Measurements from ENCODE around the gene ZNF783.
"Not testable (repeated sequence)": the region's sequence is repeated elsewhere in the genome, so short reads cannot be mapped to it uniquely, and the experiment has no call there.

ZNF783 gene

DNA sequence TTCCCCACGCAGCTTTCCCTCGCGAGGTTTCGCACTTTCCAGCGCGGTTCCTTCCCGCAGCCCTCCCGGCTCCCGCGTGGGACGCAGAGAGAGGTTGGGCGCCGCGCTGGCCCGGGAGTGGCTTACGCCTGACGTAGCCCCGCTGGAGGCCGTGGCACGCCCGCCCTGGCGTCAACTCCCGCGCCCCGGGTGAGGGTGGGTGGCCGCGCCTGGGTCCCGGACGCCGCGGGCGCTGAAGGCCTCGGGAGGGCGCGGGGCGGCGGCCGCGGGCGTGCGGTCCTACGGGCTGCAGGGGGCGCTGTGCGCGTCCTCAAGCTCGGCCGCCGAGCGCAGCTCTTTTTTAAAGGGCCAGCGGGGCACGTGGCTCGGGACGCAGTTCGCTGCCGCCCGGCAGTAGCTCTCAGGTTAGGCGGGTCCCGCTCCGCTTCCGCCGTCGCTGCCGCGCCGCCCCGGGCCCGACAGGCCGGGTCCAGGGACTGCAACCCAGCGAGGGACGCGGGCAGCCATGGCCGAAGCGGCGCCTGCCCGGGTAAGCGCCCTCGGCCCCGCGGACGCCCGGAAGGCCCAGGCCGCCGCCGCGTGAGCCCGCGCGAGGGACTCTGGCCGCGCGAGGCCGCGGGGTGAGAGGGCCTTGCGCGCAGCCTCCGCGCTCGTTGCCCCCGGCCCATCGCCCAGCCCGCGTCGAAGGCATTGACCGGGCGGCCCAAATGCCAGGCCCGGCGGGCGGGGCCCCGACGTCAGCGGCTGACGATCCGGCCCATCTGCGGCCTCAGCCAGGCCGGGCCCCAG, at the start of gene ZNF783:
TSS of gene ZNF783 (plus strand) at position 368 of the 789 bp plus-strand sequence. CDS start at position 506, 138 bp downstream.
- Mint-ChIP-seq H3K4me1 (ENCODE audit: low read depth) (peaks cover 18% of the 10 kb centered on the region), H3K4me3 (peak within 1 kb of the TSS; percentile 82), H3K27ac (peak within 1 kb of the TSS; percentile 85), H3K27me3 (ENCODE audit: low read depth) (no peaks in the 10 kb centered on the region), H3K36me3 (ENCODE audit: low read depth) (peaks cover 15% of the 10 kb centered on the region), H3K9me3 (no peaks in the 10 kb centered on the region)

DNA sequence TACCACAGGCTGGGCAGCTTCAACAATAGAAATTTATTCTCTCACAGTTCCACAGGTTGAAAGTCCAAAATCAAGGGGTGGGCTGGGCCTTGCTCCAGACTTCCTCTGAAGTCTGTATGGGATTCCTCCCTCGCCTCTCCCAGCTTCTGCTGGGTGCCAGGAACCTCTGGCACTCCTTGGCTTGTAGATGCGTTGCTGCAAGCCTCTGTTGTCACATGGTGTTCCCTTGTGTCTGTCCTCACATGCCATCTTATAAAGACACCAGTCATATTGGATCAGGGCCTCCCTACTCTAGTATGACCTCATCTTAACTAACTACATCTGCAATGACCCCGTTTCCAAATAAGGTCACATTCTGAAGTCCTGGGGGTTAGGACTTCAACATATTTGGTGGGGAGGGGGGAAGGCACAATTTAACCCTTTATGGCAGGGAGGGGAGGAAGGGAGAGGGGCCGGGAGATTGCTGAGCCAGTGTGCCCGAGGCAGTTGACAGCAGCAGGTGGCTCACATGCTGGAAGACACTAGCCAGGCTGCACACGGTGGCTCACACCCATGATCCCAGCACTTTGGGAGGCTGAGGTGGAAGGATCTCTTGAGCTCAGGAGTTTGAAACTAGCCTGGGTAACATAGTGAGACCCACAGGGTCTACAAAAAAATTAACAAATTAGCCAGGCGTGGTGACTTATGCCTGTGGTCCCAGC, 47.8 kb upstream of the ZNF783 start:
- no peaks in the 10 kb centered on the region for H3K27me3 Mint-ChIP-seq (ENCODE audit: low read depth)
- no peak overlapping the region for H3K27ac Mint-ChIP-seq
- H3K4me3 Mint-ChIP-seq = no peak overlapping the region
- H3K9me3 Mint-ChIP-seq = no peaks in the 10 kb centered on the region
- peaks cover 49% of the 10 kb centered on the region for H3K36me3 Mint-ChIP-seq (ENCODE audit: low read depth)
- H3K4me1 Mint-ChIP-seq (ENCODE audit: low read depth) = peaks cover 9% of the 10 kb centered on the region

DNA sequence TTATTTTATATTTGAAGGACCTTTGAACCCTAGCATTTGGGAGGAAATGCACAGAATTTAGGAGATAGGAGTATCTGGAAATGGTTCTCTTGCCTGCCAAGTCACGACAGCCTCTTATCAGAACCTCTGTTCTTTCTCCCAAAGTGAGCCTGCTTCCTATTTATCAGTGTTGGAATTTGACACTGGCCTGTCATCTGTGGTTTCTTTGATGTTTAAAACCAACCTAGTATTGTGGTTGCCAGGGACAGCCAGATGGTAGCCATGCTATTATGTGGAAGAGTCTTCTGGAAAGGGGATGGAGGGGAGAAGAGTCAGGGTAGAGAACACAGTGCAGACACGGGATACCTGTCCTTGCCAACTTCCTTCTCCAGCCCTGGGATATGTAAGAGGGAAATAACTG, 45.6 kb upstream of the ZNF783 start:
- no peaks in the 10 kb centered on the region for H3K9me3 Mint-ChIP-seq
- peaks cover 47% of the 10 kb centered on the region for H3K36me3 Mint-ChIP-seq (ENCODE audit: low read depth)
- H3K4me3 Mint-ChIP-seq = no peak overlapping the region
- H3K4me1 Mint-ChIP-seq (ENCODE audit: low read depth) = no peaks in the 10 kb centered on the region
- no peak overlapping the region for H3K27ac Mint-ChIP-seq
- no peaks in the 10 kb centered on the region for H3K27me3 Mint-ChIP-seq (ENCODE audit: low read depth)

DNA sequence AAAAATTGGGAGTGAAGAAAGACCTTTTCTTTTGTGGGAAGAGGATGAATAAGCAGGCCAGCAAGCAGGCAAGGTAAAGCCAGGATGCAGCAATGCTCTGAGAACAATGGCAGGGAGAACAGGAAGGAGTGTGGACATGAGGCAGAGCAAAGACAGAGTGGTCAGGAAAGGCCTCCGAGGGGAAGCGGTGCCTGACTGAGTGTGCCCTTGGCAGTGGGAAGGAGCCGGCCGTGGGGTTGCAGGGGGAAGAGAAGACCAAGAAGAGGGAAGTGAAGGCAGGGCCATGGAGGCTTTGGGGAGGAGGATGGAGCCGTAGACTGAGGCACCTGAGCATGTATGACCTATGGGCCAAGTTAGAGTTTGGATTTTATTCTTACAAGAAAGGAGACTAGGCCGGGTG, 44.4 kb upstream of the ZNF783 start:
- H3K27me3 Mint-ChIP-seq (ENCODE audit: low read depth) = no peaks in the 10 kb centered on the region

DNA sequence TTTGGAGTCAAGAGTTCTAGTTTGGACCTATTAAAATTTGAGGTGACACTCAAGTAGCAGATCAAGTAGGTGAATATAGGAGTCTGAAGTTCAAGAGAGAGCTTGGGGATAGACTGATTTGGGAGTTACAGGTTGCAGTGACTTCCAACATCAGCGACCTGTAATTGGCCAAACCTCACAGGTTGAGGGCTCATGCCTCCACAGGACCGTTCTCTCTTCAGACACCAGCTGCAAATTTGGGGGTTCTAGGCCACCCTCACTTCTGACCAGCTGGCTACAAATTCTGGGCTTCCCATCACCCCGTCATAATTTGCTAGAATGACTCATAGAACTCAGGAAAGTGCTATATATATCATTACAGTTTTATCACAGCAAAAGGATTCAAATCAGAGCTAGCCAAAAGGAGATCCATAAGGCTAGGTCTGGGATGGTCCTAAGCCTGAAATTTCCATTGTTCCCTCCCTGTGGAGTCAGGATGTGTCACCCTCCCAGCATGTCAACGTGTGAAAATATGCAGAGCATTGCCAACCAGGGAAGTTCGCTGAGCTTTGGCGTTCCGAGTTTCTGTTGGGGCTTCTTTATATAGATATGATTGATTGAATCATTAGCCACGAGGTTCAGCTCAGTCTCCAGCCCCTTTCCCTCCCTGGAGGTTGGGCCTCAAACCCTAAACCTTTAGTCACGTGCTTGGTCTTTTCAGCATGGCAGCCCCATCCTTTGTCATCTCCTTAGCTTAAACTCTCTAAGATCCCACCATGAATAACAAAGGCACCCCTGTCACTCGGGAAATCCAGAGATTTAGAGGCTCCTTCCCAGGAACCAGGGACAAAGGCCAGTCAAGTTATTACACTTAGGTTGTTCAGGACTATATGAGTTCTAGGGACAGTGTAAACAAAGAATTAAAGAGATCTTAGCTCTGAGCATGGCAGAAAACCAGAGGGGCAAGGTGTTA, 43.3 kb upstream of the ZNF783 start:
- no peak overlapping the region for H3K4me3 Mint-ChIP-seq
- H3K4me1 Mint-ChIP-seq (ENCODE audit: low read depth) = no peaks in the 10 kb centered on the region
- no peaks in the 10 kb centered on the region for H3K27me3 Mint-ChIP-seq (ENCODE audit: low read depth)
- peaks cover 42% of the 10 kb centered on the region for H3K36me3 Mint-ChIP-seq (ENCODE audit: low read depth)
- no peak overlapping the region for H3K27ac Mint-ChIP-seq
- H3K9me3 Mint-ChIP-seq = no peaks in the 10 kb centered on the region

More for the DNA sequence above, 44.4 kb upstream of the ZNF783 start:
- H3K9me3 Mint-ChIP-seq = no peaks in the 10 kb centered on the region
- peaks cover 45% of the 10 kb centered on the region for H3K36me3 Mint-ChIP-seq (ENCODE audit: low read depth)
- H3K4me1 Mint-ChIP-seq (ENCODE audit: low read depth) = no peaks in the 10 kb centered on the region
- no peak overlapping the region for H3K4me3 Mint-ChIP-seq
- H3K27ac Mint-ChIP-seq = no peak overlapping the region

DNA sequence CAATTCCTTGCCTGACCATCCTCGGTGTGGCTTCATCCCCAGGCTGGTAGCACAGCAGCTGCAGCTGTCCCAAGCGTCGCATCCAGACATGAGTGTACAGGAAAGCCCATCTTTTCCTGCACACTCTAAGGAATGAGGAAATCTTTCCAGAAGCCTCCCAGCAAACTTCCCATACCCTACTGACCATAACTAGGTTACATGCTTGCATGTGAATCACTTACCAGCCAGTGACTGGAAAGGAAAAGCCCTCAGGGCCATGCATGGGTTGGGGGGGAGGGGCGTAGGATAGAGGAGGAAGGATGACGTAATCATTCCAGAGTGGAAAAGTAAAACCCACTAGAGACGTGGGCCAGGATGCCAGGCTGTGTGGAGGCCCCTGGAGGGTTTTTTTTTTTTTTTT, 41.5 kb upstream of the ZNF783 start:
- Mint-ChIP-seq H3K27ac (no peak overlapping the region), H3K4me1 (ENCODE audit: low read depth) (no peaks in the 10 kb centered on the region), H3K27me3 (ENCODE audit: low read depth) (no peaks in the 10 kb centered on the region), H3K9me3 (no peaks in the 10 kb centered on the region), H3K36me3 (ENCODE audit: low read depth) (peaks cover 40% of the 10 kb centered on the region), H3K4me3 (no peak overlapping the region)

DNA sequence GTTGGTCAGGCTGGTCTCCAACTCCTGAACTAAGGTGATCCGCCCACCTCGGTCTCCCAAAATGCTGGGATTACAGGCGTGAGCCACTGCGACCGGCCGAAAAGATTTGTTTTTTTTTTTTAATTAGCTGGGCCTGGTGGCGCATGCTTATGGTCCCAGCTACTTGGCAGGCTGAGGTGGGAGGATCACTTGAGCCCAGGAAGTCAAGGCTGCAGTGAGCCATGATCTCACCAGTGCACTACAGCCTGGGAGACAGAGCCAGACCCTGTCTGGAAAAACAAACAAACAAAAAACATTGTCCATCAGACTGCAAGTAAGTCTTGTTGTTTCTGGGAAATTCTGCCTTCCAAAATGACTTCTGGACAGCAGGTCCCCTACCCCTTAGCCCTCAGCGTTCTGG, 38.8 kb upstream of the ZNF783 start:
- no peaks in the 10 kb centered on the region for H3K9me3 Mint-ChIP-seq
- H3K27me3 Mint-ChIP-seq (ENCODE audit: low read depth) = no peaks in the 10 kb centered on the region
- no peak overlapping the region for H3K27ac Mint-ChIP-seq
- H3K4me3 Mint-ChIP-seq = no peak overlapping the region
- peaks cover 29% of the 10 kb centered on the region for H3K36me3 Mint-ChIP-seq (ENCODE audit: low read depth)
- H3K4me1 Mint-ChIP-seq (ENCODE audit: low read depth) = no peaks in the 10 kb centered on the region

DNA sequence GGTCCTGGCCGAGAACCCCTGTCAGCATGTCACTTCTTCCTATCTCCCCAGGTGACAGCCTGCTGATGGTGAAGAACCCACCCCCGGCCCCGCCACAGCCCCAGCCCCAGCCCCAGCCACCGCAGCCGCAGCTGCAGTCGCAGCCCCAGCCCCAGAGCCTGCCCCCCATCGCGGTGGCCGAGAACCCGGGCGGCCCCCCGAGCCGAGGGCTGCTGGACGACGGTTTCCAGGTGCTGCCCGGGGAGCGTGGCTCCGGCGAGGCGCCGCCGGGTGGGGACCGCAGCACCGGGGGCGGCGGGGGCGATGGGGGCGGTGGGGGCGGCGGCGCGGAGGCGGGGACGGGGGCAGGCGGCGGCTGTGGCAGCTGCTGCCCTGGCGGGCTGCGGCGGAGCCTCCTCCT, 38.2 kb upstream of the ZNF783 start:
- Mint-ChIP-seq H3K4me3 (no peak overlapping the region), H3K9me3 (no peaks in the 10 kb centered on the region), H3K27me3 (ENCODE audit: low read depth) (no peaks in the 10 kb centered on the region), H3K4me1 (ENCODE audit: low read depth) (no peaks in the 10 kb centered on the region), H3K27ac (no peak overlapping the region), H3K36me3 (ENCODE audit: low read depth) (peaks cover 25% of the 10 kb centered on the region)

DNA sequence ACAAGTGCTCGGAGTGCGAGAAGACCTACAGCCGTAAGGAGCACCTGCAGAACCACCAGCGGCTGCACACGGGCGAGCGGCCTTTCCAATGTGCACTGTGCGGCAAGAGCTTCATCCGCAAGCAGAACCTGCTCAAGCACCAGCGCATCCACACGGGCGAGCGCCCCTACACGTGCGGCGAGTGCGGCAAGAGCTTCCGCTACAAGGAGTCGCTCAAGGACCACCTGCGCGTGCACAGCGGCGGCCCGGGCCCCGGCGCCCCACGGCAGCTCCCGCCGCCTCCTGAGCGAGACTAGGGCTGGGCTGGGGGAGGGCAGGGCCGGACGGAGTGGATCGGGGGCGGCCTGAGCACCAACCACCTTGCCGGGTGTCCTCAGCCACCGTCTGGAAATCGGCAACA, 37.6 kb upstream of the ZNF783 start:
- Mint-ChIP-seq H3K27ac (no peak overlapping the region), H3K4me1 (ENCODE audit: low read depth) (no peaks in the 10 kb centered on the region), H3K27me3 (ENCODE audit: low read depth) (no peaks in the 10 kb centered on the region), H3K36me3 (ENCODE audit: low read depth) (peaks cover 20% of the 10 kb centered on the region), H3K4me3 (no peak overlapping the region), H3K9me3 (no peaks in the 10 kb centered on the region)

DNA sequence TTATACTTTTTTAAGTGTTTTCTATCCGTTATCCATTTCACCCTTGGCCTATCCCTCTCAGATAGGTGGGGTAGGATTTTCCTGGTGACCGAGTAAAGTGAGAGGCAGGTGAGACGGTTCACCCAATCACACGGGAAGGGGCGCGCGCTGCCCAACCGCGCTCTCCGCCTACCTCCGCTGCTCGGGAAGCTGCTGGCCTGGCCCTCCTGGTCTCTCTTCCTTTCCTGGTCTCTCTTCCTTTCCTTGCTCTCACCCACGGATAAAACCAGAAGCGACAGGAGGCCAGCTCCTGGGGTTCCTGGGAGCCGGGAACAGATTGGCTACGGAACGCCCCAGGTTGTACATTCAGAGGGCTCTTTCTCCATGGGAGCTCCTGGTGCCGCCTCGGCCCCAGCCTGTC, 36.9 kb upstream of the ZNF783 start:
- H3K9me3 Mint-ChIP-seq = no peaks in the 10 kb centered on the region
- H3K36me3 Mint-ChIP-seq (ENCODE audit: low read depth) = peaks cover 15% of the 10 kb centered on the region
- no peak overlapping the region for H3K4me3 Mint-ChIP-seq
- no peaks in the 10 kb centered on the region for H3K27me3 Mint-ChIP-seq (ENCODE audit: low read depth)
- H3K4me1 Mint-ChIP-seq (ENCODE audit: low read depth) = no peaks in the 10 kb centered on the region
- H3K27ac Mint-ChIP-seq = no peak overlapping the region

DNA sequence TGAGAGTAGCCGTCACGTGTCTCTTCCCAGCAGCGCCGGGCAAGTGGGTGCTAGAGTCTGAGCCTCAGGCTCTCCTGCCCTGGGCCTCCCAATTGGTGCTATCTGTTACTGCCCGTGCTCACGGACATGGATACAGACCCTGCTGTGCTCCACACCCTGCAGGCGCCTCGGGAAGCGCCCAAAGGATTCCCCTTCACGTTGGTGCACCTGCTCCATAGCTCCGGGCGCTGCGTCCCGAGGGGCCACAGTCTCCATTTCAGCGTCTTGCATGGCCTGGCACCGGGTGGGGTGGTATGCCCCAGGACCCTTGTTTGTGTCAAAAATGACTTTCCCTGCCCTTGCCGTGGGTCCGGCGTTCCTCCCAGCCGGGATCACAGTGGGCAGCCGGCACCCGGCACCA, 36.3 kb upstream of the ZNF783 start:
- peaks cover 15% of the 10 kb centered on the region for H3K36me3 Mint-ChIP-seq (ENCODE audit: low read depth)

DNA sequence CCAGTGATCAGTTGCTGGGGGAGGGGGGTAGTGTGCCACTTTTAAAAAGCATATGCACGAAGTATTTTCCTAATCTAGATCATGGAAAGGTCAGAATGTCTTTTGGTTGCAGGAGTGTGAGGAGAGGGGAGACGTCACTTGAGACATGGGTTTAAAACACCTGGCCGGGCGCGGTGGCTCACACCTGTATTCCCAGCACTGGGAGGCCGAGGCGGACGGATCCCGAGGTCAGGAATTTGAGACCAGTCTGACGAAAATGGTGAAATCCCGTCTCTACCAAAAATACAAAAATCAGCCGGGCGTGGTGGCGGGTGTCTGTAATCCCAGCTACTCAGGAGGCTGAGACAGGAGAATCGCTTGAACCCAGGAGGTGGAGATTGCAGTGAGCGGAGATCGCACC, 35.6 kb upstream of the ZNF783 start:
- H3K27me3 Mint-ChIP-seq (ENCODE audit: low read depth); H3K4me3 Mint-ChIP-seq; H3K4me1 Mint-ChIP-seq (ENCODE audit: low read depth); H3K27ac Mint-ChIP-seq; H3K9me3 Mint-ChIP-seq: not testable (repeated sequence)
- peaks cover 11% of the 10 kb centered on the region for H3K36me3 Mint-ChIP-seq (ENCODE audit: low read depth)

More for the DNA sequence above, 36.3 kb upstream of the ZNF783 start:
- no peak overlapping the region for H3K27ac Mint-ChIP-seq
- H3K4me3 Mint-ChIP-seq = no peak overlapping the region
- H3K9me3 Mint-ChIP-seq = no peaks in the 10 kb centered on the region
- no peaks in the 10 kb centered on the region for H3K27me3 Mint-ChIP-seq (ENCODE audit: low read depth)
- no peaks in the 10 kb centered on the region for H3K4me1 Mint-ChIP-seq (ENCODE audit: low read depth)

DNA sequence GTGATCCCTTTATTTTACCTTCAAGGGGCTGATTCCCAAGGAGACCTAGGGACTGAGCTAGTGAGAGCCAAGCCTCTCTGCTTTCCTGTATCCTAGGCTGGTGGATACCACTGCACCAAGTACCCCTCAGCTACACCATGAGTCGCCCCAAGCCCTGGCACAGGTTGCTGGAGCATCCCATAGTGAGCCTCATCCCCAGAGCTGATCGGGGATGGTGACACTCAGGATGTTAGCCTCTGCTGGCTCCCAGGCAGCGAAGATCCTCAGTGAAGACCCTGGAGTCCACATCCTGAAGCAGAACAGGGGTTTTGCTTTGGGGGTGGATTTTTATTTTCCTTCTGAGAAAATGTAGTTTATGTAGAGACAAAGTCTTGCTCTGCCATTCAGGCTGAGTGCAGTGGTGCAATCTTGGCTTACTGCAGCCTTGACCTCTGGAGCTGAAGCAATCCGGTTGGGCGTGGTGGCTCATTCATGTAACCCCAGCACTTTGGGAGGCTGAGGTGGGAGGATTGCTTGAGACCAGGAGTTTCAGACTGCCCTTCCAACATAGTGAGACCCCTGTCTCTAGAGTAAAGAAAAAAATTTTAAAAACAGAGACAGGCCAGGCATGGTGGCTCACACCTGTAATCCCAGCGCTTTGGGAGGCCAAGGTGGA, 35.0 kb upstream of the ZNF783 start:
- Mint-ChIP-seq H3K36me3 (ENCODE audit: low read depth) (peaks cover 7% of the 10 kb centered on the region), H3K4me3 (no peak overlapping the region), H3K9me3 (no peaks in the 10 kb centered on the region), H3K27ac (no peak overlapping the region), H3K4me1 (ENCODE audit: low read depth) (no peaks in the 10 kb centered on the region), H3K27me3 (ENCODE audit: low read depth) (no peaks in the 10 kb centered on the region)

DNA sequence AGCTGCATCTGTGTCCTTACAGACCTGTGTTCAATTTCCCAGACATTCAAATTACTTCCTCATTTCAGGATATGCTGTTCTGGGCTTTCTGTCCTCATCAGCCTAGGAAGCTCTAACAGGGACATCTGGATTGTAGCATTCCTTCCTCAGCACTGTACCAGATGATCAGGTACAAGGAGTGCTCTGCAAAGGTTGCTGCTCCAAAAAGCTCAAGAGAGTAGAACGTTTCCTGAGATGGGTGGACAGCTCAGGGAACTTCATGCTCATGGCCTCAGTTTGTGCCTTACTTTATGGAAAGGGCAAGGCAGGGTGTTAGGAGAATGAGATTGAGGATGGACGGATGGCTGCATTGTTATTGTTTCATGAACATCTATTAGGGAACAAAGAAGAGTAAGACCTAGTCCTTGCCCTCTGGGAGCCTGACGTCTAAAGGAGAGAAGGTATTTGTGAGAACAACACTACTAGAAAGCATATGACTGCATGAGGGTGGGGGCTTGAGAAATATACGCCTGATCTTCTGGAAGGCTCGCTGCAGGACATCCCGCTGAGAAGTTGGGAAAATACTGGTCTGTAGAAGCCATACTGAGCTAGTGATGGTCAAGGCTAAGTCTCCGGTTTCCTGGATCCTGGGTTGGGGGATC, 33.0 kb upstream of the ZNF783 start:
- no peaks in the 10 kb centered on the region for H3K27me3 Mint-ChIP-seq (ENCODE audit: low read depth)
- H3K4me1 Mint-ChIP-seq (ENCODE audit: low read depth) = no peaks in the 10 kb centered on the region
- H3K4me3 Mint-ChIP-seq = no peak overlapping the region

More for the DNA sequence above, 33.0 kb upstream of the ZNF783 start:
- H3K9me3 Mint-ChIP-seq = no peaks in the 10 kb centered on the region
- no peak overlapping the region for H3K27ac Mint-ChIP-seq
- peaks cover 7% of the 10 kb centered on the region for H3K36me3 Mint-ChIP-seq (ENCODE audit: low read depth)
